Measurements from ENCODE around the gene FRY.

GRCh38 chr13:32285633-32285965, 254.0 kb downstream of the FRY start:
- no peak for TF ChIP-seq EZH2 (IDR thresholded peaks at IDR 0.05)
- TF ChIP-seq POLR2AphosphoS5 (IDR thresholded peaks at IDR 0.05; ENCODE audit: borderline replicate concordance, low read depth, low read length): no peak
